Fibroblast of lung (primary cell): Measurements from ENCODE around the gene CARD19. TPM values are rescaled to one million over a fixed set of nuclear protein-coding genes. Genes with fewer than 3 reads are reported as not detected.

Experiments
- DNase-seq, 2 donors: peaks; one replicate each; pipeline versions ENCODE4 v3.0.0 to v3.0.0-alpha.2; 2010; ENCODE audit warnings: low read depth in 2 of 2
- H2AFZ ChIP-seq: 2 replicates; pipeline ENCODE4 v1.5.1; 2012; ENCODE audit warnings: low read length, control low read depth, inconsistent platforms
- H3K27ac ChIP-seq: 2 replicates; pipeline ENCODE4 v1.5.1; 2011; ENCODE audit warnings: low read length, control low read depth; ENCODE audit not compliant: insufficient read depth
- H3K27me3 ChIP-seq: 2 replicates; pipeline ENCODE4 v1.5.1; 2011; ENCODE audit warnings: mild to moderate bottlenecking, low read length; ENCODE audit not compliant: control insufficient read depth, insufficient read depth
- H3K36me3 ChIP-seq: 2 replicates; pipeline ENCODE4 v1.5.1; 2011; ENCODE audit warnings: low read length; ENCODE audit not compliant: control insufficient read depth, insufficient read depth
- H3K4me1 ChIP-seq: 2 replicates; pipeline ENCODE4 v1.5.1; 2011; ENCODE audit warnings: low read length; ENCODE audit not compliant: control insufficient read depth, insufficient read depth; ENCODE audit errors: extremely low read depth
- H3K4me2 ChIP-seq: 2 replicates; pipeline ENCODE4 v1.5.1; 2011; ENCODE audit warnings: low read length, control low read depth; ENCODE audit not compliant: insufficient read depth; ENCODE audit errors: extremely low read depth
- H3K4me3 ChIP-seq, 4 experiments: fragments of 200-600 bp in 1 of 4; sonication (generic) in 1 of 4; replicated peaks in 1 of 4; 2 replicates each; pipeline ENCODE4 v1.5.1; 2011 to 2016; ENCODE audit warnings: low read length in 4 of 4, low read depth in 3 of 4, mild to moderate bottlenecking in 3 of 4, control low read depth in 2 of 4, inconsistent platforms in 1 of 4, mixed read lengths in 1 of 4; ENCODE audit not compliant: insufficient read depth in 1 of 4; ENCODE audit errors: control extremely low read depth in 1 of 4
- H3K79me2 ChIP-seq: 2 replicates; pipeline ENCODE4 v1.5.1; 2012; ENCODE audit warnings: mild to moderate bottlenecking, low read length, inconsistent platforms; ENCODE audit not compliant: control insufficient read depth, insufficient read depth
- H3K9ac ChIP-seq: 2 replicates; pipeline ENCODE4 v1.5.1; 2011; ENCODE audit warnings: mild to moderate bottlenecking, low read length, control low read depth; ENCODE audit not compliant: insufficient read depth
- H3K9me3 ChIP-seq: 2 replicates; pipeline ENCODE4 v1.5.1; 2012; ENCODE audit warnings: low read depth, low read length; ENCODE audit not compliant: control insufficient read depth, insufficient read depth
- H4K20me1 ChIP-seq: 2 replicates; pipeline ENCODE4 v1.5.1; 2011; ENCODE audit warnings: low read length; ENCODE audit not compliant: control insufficient read depth, insufficient read depth; ENCODE audit errors: extremely low read depth
- EZH2 ChIP-seq: IDR thresholded peaks from 2 replicates; pipeline ENCODE4 v1.5.1; 2012; ENCODE audit warnings: low read length, control low read depth, mild to moderate bottlenecking; ENCODE audit errors: missing control alignments
- polyA plus RNA-seq, 2 donors: library from polyadenylated mRNA; depleted of rRNA in 1 of 2; stranded (reverse) in 1 of 2; unstranded in 1 of 2; fragments of >200 nt; gene quantifications; 2 replicates each; pipeline ENCODE4 v1.2.1, GENCODE V29; 2011 to 2012; ENCODE audit warnings: missing spikeins in 1 of 2
- total RNA-seq: library from RNA; depleted of rRNA; stranded (reverse); fragments of >200 nt; gene quantifications from 2 replicates; pipeline ENCODE4 v1.2.1, GENCODE V29; 2014
- TF ChIP-seq, protein P1 (sequence below), 2 donors: IDR thresholded peaks in 1 of 2; conservative IDR thresholded peaks in 1 of 2; 1 replicate in 1 of 2; 2 replicates in 1 of 2; pipeline ENCODE4 v1.5.1; 2011 to 2012; ENCODE audit warnings: low read length in 2 of 2, control low read depth in 1 of 2, inconsistent platforms in 1 of 2, low read depth in 1 of 2, mild to moderate bottlenecking in 1 of 2

CARD19 gene
- total and polyA plus RNA-seq, 2 donors (not counting 1 experiment from before 2014, with no cell fraction given) = 30.2 to 91.0 TPM

DNA sequence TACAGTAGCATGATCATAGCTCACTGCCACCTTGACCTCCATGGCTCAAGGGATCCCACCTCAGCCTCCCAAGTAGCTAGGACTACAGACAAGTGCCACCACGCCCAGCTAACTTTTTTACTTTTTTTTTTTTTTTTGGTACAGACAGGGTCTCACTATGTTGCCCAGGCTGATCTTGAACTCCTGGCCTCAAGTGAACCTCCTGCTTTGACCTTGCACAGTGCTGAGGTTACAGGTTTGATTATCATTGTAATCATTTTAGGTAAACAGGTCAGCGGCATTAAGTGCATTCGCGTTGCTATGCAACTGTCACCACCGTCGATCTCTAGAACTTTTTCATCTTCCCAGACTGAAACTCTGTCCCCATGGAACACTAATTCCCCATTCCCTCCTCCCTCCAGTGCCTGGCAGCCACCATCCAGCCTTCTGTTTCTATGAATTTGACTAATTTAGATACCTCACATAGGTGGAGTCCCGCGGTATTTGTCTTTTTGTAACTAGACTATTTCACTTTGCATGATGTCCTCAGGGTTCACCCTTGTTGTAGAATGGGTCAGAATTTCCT is 5.8 kb upstream of the CARD19 start:
- DNase-seq = no peak
- Histone ChIP-seq H2AFZ (no peak overlapping the region), H3K27me3 (no peaks in the 10 kb centered on the region), H3K9me3 (no peaks in the 10 kb centered on the region), H3K4me3 (no peak overlapping the region), H3K36me3 (no peaks in the 10 kb centered on the region), H4K20me1 (no peaks in the 10 kb centered on the region), H3K79me2 (no peaks in the 10 kb centered on the region), H3K9ac (no peak overlapping the region), H3K4me1 (peaks cover 10% of the 10 kb centered on the region), H3K27ac (no peak overlapping the region), H3K4me2 (no peak overlapping the region)
- no peak for TF ChIP-seq EZH2
- TF ChIP-seq, protein P1, sequence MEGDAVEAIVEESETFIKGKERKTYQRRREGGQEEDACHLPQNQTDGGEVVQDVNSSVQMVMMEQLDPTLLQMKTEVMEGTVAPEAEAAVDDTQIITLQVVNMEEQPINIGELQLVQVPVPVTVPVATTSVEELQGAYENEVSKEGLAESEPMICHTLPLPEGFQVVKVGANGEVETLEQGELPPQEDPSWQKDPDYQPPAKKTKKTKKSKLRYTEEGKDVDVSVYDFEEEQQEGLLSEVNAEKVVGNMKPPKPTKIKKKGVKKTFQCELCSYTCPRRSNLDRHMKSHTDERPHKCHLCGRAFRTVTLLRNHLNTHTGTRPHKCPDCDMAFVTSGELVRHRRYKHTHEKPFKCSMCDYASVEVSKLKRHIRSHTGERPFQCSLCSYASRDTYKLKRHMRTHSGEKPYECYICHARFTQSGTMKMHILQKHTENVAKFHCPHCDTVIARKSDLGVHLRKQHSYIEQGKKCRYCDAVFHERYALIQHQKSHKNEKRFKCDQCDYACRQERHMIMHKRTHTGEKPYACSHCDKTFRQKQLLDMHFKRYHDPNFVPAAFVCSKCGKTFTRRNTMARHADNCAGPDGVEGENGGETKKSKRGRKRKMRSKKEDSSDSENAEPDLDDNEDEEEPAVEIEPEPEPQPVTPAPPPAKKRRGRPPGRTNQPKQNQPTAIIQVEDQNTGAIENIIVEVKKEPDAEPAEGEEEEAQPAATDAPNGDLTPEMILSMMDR (conservative IDR thresholded peaks at IDR 0.05 in 1 of 2, IDR thresholded peaks at IDR 0.05 in 1 of 2; ENCODE audit: low read depth in 1 of 2, low read length in 2 of 2) = no peak

DNA sequence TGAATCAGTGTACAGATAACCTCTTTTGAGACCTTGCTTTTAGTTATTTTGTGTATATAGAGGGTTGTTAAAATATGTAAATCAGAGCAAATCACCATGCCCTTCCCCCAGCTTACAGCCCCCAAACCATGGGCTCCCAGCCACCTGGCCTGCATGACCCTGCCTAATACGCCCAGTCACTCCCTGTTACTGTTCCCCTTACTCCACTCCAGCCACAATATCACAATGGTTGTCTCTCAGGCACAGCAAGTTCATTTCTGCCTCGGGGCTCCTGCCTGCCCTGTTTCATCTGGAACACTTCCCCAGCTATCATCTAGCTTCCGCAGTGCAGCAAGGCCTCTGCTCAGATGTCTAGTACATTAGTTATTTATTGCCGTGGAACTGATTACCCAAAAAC is 5.0 kb upstream of the CARD19 start:
- DNase-seq = no peak
- peaks cover 10% of the 10 kb centered on the region for H3K4me1 ChIP-seq
- no peaks in the 10 kb centered on the region for H3K27me3 ChIP-seq
- no peaks in the 10 kb centered on the region for H3K36me3 ChIP-seq
- no peaks in the 10 kb centered on the region for H4K20me1 ChIP-seq
- no peaks in the 10 kb centered on the region for H3K9me3 ChIP-seq
- TF ChIP-seq EZH2 = no peak
- H3K27ac ChIP-seq = no peak overlapping the region
- no peak overlapping the region for H3K9ac ChIP-seq
- no peak overlapping the region for H3K4me2 ChIP-seq
- no peak overlapping the region for H2AFZ ChIP-seq
- H3K79me2 ChIP-seq = no peaks in the 10 kb centered on the region
- no peak overlapping the region for H3K4me3 ChIP-seq

DNA sequence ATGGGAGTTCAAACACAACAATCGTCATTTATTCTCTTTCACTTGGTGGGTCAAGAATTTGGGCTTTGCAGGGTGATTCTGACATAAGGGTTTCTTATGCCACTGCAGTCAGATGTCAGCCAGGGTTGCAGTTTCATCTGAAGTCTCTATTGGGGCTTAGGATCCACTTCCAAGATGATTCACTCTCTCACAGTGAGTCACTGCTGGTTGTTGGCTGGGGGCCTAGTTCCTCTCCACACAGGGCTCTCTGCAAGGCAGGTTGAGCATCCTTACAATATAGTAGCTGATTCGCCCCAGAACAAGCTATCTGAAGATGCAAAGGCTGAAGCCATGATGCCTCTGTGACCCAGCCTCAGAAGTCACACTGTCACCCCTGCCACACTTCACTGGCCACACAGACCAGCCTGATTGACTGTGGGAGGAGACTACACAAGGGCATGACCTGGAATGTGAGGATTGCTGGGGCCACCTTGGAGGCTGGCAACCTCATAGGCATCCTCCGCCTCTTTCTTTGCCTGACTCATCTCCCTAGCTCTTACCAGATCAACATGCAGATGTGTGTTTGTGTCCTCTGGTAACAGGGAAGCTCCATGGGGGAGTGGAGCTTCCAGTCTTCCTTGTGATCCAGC is 4.5 kb upstream of the CARD19 start:
- peak; percentile 90 to 91 for DNase-seq
- H3K4me2 ChIP-seq = no peak overlapping the region
- H3K27ac ChIP-seq = peak overlapping the region; percentile 56
- no peak overlapping the region for H2AFZ ChIP-seq
- H3K27me3 ChIP-seq = no peaks in the 10 kb centered on the region
- H4K20me1 ChIP-seq = no peaks in the 10 kb centered on the region
- peaks cover 10% of the 10 kb centered on the region for H3K4me1 ChIP-seq
- H3K9me3 ChIP-seq = no peaks in the 10 kb centered on the region
- no peak overlapping the region for H3K4me3 ChIP-seq
- TF ChIP-seq, protein P1 (conservative IDR thresholded peaks at IDR 0.05 in 1 of 2, IDR thresholded peaks at IDR 0.05 in 1 of 2; ENCODE audit: low read depth in 1 of 2, low read length in 2 of 2) = no peak
- no peak for TF ChIP-seq EZH2
- peaks cover 4% of the 10 kb centered on the region for H3K79me2 ChIP-seq
- no peaks in the 10 kb centered on the region for H3K36me3 ChIP-seq
- no peak overlapping the region for H3K9ac ChIP-seq
